Stomach (tissue), 9 donors: ENCODE measurements around the gene KCNJ9. TPM values are rescaled to one million over a fixed set of nuclear protein-coding genes. Genes with fewer than 3 reads are reported as not detected.

Experiments
- DNase-seq, 2 donors: peaks; one replicate each; pipeline versions ENCODE4 v3.0.0 to v3.0.0-alpha.2; 2013 to 2019
- H3K27ac ChIP-seq, 5 donors: fragments of 200-600 bp in 4 of 5; sonication (generic) in 4 of 5; one replicate each; pipeline ENCODE4 v1.5.1; 2013 to 2019; ENCODE audit warnings: mild to moderate bottlenecking in 1 of 5, moderate library complexity in 1 of 5
- H3K27me3 ChIP-seq, 3 donors: fragments of 200-600 bp; sonication (generic); one replicate each; pipeline ENCODE4 v1.5.1; 2017 to 2019; ENCODE audit warnings: mixed run types in 1 of 3
- H3K36me3 ChIP-seq, 4 donors: fragments of 200-600 bp; sonication (generic); 1 replicate in 3 of 4; 2 replicates in 1 of 4; pipeline ENCODE4 v1.5.1; 2016 to 2019
- H3K4me1 ChIP-seq, 4 donors: fragments of 200-600 bp; sonication (generic); one replicate each; pipeline ENCODE4 v1.5.1; 2016 to 2019
- H3K4me3 ChIP-seq, 4 donors: fragments of 200-600 bp; sonication (generic) in 3 of 4; one replicate each; pipeline ENCODE4 v1.5.1; 2016 to 2019; ENCODE audit warnings: mild to moderate bottlenecking in 1 of 4
- H3K9me3 ChIP-seq, 4 donors: fragments of 200-600 bp; sonication (generic); one replicate each; pipeline ENCODE4 v1.5.1; 2016 to 2019
- CTCF ChIP-seq, 7 experiments: fragments of 450-650 bp in 4 of 7; fragments of 200-600 bp in 3 of 7; sonication (generic) in 3 of 7; IDR thresholded peaks; one replicate each; pipeline ENCODE4 v1.5.1; 2016 to 2019; ENCODE audit warnings: antibody characterized with exemption in 7 of 7, control low read depth in 2 of 7, mild to moderate bottlenecking in 1 of 7
- EP300 ChIP-seq: sonication (generic); formaldehyde crosslinking; IDR thresholded peaks from one replicate; pipeline ENCODE4 v1.6.1; 2017; ENCODE audit warnings: antibody characterized with exemption
- POLR2A ChIP-seq, 4 donors: fragments of 450-650 bp; IDR thresholded peaks; one replicate each; pipeline ENCODE4 v1.6.1; 2016; ENCODE audit warnings: antibody characterized with exemption in 4 of 4, control low read depth in 2 of 4, mild to moderate bottlenecking in 1 of 4, moderate library complexity in 1 of 4
- POLR2AphosphoS5 ChIP-seq, 3 donors: sonication (generic); formaldehyde crosslinking; IDR thresholded peaks; one replicate each; pipeline ENCODE4 v1.6.1; 2016; ENCODE audit warnings: antibody characterized with exemption in 3 of 3
- WGBS, 5 donors: extraction: QIAGEN DNeasy Blood & Tissue Kit in 3 of 5; methylation state at CpG; one replicate each; pipeline versions ENCODE4 v1.1.5 to v1.1.7; 2013 to 2018; 5-methylcytosine and 5-hydroxymethylcytosine counted together
- intact Hi-C: fragments of 100-400 bp; cut with DNase I; formaldehyde crosslinking; loops from one replicate; pipeline ENCODE4 v1.15.1; 2023; ENCODE audit warnings: low total_unique reads
- polyA plus RNA-seq, 3 donors: library from polyadenylated mRNA; stranded (reverse); fragments of 200-250 nt; gene quantifications; one replicate each; pipeline ENCODE4 v1.2.3, GENCODE V29; 2013
- total RNA-seq, 5 donors: library from RNA; depleted of rRNA; stranded (reverse); fragments of >200 nt; gene quantifications; one replicate each; pipeline versions ENCODE4 v1.1.0 to v1.2.3, GENCODE V29; 2014 to 2016
- donor health status: healthy with polysubstance abuse.
- donor health status: Bipolar disorder and iron deficiency.
- donor health status: healthy.

Gene KCNJ9
- total and polyA plus RNA-seq, 8 donors, result 0.03 to 0.87 (median 0.06) TPM; not detected in 5

- intact Hi-C loops, result loop anchor here (10.0 kb wide), 2 partner anchors 94 to 194 kb away; partner anchors contain the start of gene CASQ1
- DNase-seq, result peak; percentile 80 to 92
- peaks cover 22 to 73% (median 57%) of the 10 kb centered on the region in 4 donors for H3K4me1 ChIP-seq
- WGBS, 5 donors, result 20 to 24% (median 22%) methylated on average over 13 of the region's 13 CpGs
- H3K27ac ChIP-seq, result peak overlapping the region in 4 of 5 donors; percentile 33 to 97 (median 76)
- H3K36me3 ChIP-seq, result no peaks in the 10 kb centered on the region
- H3K27me3 ChIP-seq, result no peaks in the 10 kb centered on the region
- no peak for TF ChIP-seq POLR2A (IDR thresholded peaks at IDR 0.05)
- TF ChIP-seq POLR2AphosphoS5 (IDR thresholded peaks at IDR 0.05), result peak in 2 of 3 donors; percentile 40 to 72
- TF ChIP-seq EP300, result no peak
- TF ChIP-seq CTCF (IDR thresholded peaks at IDR 0.05), result peak in 6 of 7 experiments; percentile 18 to 96 (median 89)
- no peaks in the 10 kb centered on the region for H3K9me3 ChIP-seq
- H3K4me3 ChIP-seq, result no peak overlapping the region
These were observed 19.8 kb downstream of the KCNJ9 start for GRCh38 chr1:160101037-160101716.

- TF ChIP-seq POLR2AphosphoS5 (IDR thresholded peaks at IDR 0.05) (no peak), EP300 (no peak), CTCF (IDR thresholded peaks at IDR 0.05) (no peak), POLR2A (IDR thresholded peaks at IDR 0.05) (no peak)
- no peak overlapping the region for H3K4me3 ChIP-seq
- 58 to 71% (median 67%) methylated on average over 9 of the region's 9 CpGs for WGBS, 5 donors
- intact Hi-C loops, result loop anchor here (10.0 kb wide), 2 partner anchors 93 to 193 kb away; partner anchors contain the start of gene CASQ1
- H3K27ac ChIP-seq, result peak overlapping the region in 4 of 5 donors; percentile 33 to 97 (median 76)
- H3K9me3 ChIP-seq, result no peaks in the 10 kb centered on the region
- peaks cover 14 to 66% (median 49%) of the 10 kb centered on the region in 4 donors for H3K4me1 ChIP-seq
- H3K36me3 ChIP-seq, result no peaks in the 10 kb centered on the region
- no peaks in the 10 kb centered on the region for H3K27me3 ChIP-seq
- DNase-seq, result no peak
These were observed 20.6 kb downstream of the KCNJ9 start for GRCh38 chr1:160101717-160102522.

- peaks cover 7 to 54% (median 36%) of the 10 kb centered on the region in 4 donors for H3K4me1 ChIP-seq
- H3K27ac ChIP-seq, result peak overlapping the region in 2 of 5 donors; percentile 19 to 46
- no peaks in the 10 kb centered on the region for H3K27me3 ChIP-seq
- no peak for TF ChIP-seq EP300
- no peak for TF ChIP-seq POLR2AphosphoS5 (IDR thresholded peaks at IDR 0.05)
- no peak for TF ChIP-seq CTCF (IDR thresholded peaks at IDR 0.05)
- TF ChIP-seq POLR2A (IDR thresholded peaks at IDR 0.05), result no peak
- no peaks in the 10 kb centered on the region for H3K9me3 ChIP-seq
- intact Hi-C loops, result loop anchor here (10.0 kb wide), 2 partner anchors 91 to 191 kb away; partner anchors contain the start of gene CASQ1
- H3K4me3 ChIP-seq, result no peak overlapping the region
- no peaks in the 10 kb centered on the region for H3K36me3 ChIP-seq
- no peak for DNase-seq
- 52 to 66% (median 61%) methylated on average over 6 of the region's 6 CpGs for WGBS, 5 donors
These were observed 22.5 kb downstream of the KCNJ9 start for GRCh38 chr1:160103658-160104408.

GRCh38 chr1:160104486-160104885, 23.1 kb downstream of the KCNJ9 start:
- Histone ChIP-seq H3K9me3 (no peaks in the 10 kb centered on the region), H3K27ac (peak overlapping the region in 2 of 5 donors; percentile 19 to 46), H3K36me3 (no peaks in the 10 kb centered on the region), H3K4me3 (no peak overlapping the region), H3K27me3 (no peaks in the 10 kb centered on the region), H3K4me1 (peaks cover 7 to 54% (median 32%) of the 10 kb centered on the region in 4 donors)
- DNase-seq, result no peak
- intact Hi-C loops, result loop anchor here (10.0 kb wide), 2 partner anchors 90 to 190 kb away; partner anchors contain the start of gene CASQ1
- TF ChIP-seq POLR2AphosphoS5 (IDR thresholded peaks at IDR 0.05) (no peak), POLR2A (IDR thresholded peaks at IDR 0.05) (no peak)
- WGBS, 5 donors, result 60 to 75% (median 69%) methylated on average over 3 of the region's 3 CpGs
